ENCODE measurements around the gene GATA2.

DNA sequence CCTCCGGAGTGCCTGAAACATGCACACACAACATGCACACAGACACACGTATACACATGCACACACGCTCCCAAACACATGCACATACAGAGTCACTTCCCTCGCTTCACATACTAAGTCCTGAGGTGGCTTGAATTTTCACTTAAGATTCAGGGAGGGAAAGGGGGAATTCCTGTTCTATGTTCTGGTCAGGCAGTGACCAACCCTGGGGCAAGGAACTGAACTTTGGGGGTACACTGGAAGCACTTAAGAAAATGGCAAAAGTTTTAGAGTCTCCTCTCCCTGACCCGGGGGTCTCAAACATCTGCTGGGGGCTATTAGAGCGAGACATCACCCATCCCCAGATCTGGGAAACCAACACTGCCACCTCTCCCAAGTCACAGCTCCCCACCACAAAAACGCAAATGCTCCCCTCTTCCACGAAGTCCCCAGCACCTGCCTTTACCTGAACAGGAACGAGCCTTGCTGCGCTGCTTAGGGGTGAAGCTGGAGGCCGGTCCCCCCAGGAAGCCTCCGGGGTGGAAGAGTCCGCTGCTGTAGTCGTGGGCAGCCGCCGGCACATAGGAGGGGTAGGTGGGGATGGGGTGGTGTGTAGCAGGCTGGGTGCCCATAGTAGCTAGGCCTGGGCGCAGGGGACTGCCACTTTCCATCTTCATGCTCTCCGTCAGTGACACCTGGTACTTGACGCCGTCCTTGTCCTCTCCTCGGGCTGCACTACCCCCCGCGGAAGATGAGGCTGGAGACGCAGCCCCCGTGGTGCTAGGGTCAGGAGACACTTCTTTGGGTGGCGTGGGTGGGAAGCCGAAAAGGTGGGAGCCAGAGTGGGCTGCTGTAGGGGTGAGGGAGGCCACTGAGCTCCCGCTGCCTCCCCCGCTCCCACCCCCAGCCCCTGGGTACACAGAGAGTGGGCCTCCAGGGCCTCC is 7.5 kb downstream of the GATA2 start:
- TF ChIP-seq, protein P1, sequence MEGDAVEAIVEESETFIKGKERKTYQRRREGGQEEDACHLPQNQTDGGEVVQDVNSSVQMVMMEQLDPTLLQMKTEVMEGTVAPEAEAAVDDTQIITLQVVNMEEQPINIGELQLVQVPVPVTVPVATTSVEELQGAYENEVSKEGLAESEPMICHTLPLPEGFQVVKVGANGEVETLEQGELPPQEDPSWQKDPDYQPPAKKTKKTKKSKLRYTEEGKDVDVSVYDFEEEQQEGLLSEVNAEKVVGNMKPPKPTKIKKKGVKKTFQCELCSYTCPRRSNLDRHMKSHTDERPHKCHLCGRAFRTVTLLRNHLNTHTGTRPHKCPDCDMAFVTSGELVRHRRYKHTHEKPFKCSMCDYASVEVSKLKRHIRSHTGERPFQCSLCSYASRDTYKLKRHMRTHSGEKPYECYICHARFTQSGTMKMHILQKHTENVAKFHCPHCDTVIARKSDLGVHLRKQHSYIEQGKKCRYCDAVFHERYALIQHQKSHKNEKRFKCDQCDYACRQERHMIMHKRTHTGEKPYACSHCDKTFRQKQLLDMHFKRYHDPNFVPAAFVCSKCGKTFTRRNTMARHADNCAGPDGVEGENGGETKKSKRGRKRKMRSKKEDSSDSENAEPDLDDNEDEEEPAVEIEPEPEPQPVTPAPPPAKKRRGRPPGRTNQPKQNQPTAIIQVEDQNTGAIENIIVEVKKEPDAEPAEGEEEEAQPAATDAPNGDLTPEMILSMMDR (IDR thresholded peaks at IDR 0.05; ENCODE audit: low read depth, low read length), result no peak
- TF ChIP-seq POLR2A (IDR thresholded peaks at IDR 0.05; ENCODE audit: extremely low read depth, insufficient read length), result no peak

Measured in NB4 (cell line).